ENCODE data around the gene ARID3A. TPM values are rescaled to one million over a fixed set of nuclear protein-coding genes. Genes with fewer than 3 reads are reported as not detected.

Gene ARID3A
- total and polyA plus RNA-seq, 2 experiments from 2014 or later, result 2.8 to 8.5 TPM

GRCh38 chr19:926323-926588 is 421 bp downstream of the ARID3A start:
- H2AFZ ChIP-seq, result peak overlapping the region; percentile 39
- no peak for TF ChIP-seq EZH2phosphoT487 (IDR thresholded peaks at IDR 0.05; ENCODE audit: insufficient read depth, low read depth)
- no peak for TF ChIP-seq EZH2 (IDR thresholded peaks at IDR 0.05; ENCODE audit: insufficient read depth, poor library complexity, severe bottlenecking)
- H3K9me2 ChIP-seq (ENCODE audit: insufficient read depth), result no peaks in the 10 kb centered on the region

GRCh38 chr19:926589-927350 is 935 bp downstream of the ARID3A start:
- no peaks in the 10 kb centered on the region for H3K9me3 ChIP-seq (ENCODE audit: low read depth)
- in situ Hi-C loops (cut with MboI), result no loop called here
- peak; percentile 74 for DNase-seq
- H3K9ac ChIP-seq, result peak overlapping the region; percentile 80
- H4K20me1 ChIP-seq (ENCODE audit: insufficient read depth), result no peaks in the 10 kb centered on the region
- H3K4me1 ChIP-seq (ENCODE audit: insufficient read depth), result no peaks in the 10 kb centered on the region
- 0 out of 2 replicates have a peak, but pooled peaks cover 4% of the 10 kb centered on the region for H3K36me3 ChIP-seq (ENCODE audit: low read depth)
- H3K4me3 ChIP-seq, result peak overlapping the region; percentile 78
- H3K9me2 ChIP-seq (ENCODE audit: insufficient read depth), result no peaks in the 10 kb centered on the region
- TF ChIP-seq EZH2 (IDR thresholded peaks at IDR 0.05; ENCODE audit: insufficient read depth, poor library complexity, severe bottlenecking), result no peak
- TF ChIP-seq EZH2phosphoT487 (IDR thresholded peaks at IDR 0.05; ENCODE audit: insufficient read depth, low read depth), result no peak
- H2AFZ ChIP-seq, result peak overlapping the region; percentile 39
- no peaks in the 10 kb centered on the region for H3K27me3 ChIP-seq (replicated peaks; ENCODE audit: insufficient read depth)
- peaks cover 48% of the 10 kb centered on the region for H3K79me2 ChIP-seq (ENCODE audit: insufficient read depth)
- H3K27ac ChIP-seq, result peak overlapping the region; percentile 31
- WGBS, 2 experiments (ENCODE audit: low coverage in 1 of 2, low lambda C conversion rate in 2 of 2, missing lambda C conversion rate in 2 of 2), result 1 to 2% methylated on average over 24 to 52 of the region's 52 CpGs
- no peaks in the 10 kb centered on the region for H3F3A ChIP-seq (ENCODE audit: insufficient read depth)
- H3K4me2 ChIP-seq (ENCODE audit: unreplicated experiment), result peak overlapping the region; percentile 82

More at GRCh38 chr19:926323-926588, 421 bp downstream of the ARID3A start:
- peak overlapping the region; percentile 78 for H3K4me3 ChIP-seq
- H3K9me3 ChIP-seq (ENCODE audit: low read depth), result no peaks in the 10 kb centered on the region
- peaks cover 48% of the 10 kb centered on the region for H3K79me2 ChIP-seq (ENCODE audit: insufficient read depth)
- DNase-seq, result no peak
- 0 out of 2 replicates have a peak, but pooled peaks cover 4% of the 10 kb centered on the region for H3K36me3 ChIP-seq (ENCODE audit: low read depth)
- 0 to 1% methylated on average over 21 of the region's 21 CpGs for whole genome bisulfite sequencing, 2 experiments (ENCODE audit: low coverage in 1 of 2, low lambda C conversion rate in 2 of 2, missing lambda C conversion rate in 2 of 2)
- no peaks in the 10 kb centered on the region for H3K4me1 ChIP-seq (ENCODE audit: insufficient read depth)
- H3K9ac ChIP-seq, result peak overlapping the region; percentile 80
- H3F3A ChIP-seq (ENCODE audit: insufficient read depth), result no peaks in the 10 kb centered on the region
- peak overlapping the region; percentile 31 for H3K27ac ChIP-seq
- in situ Hi-C loops (cut with MboI), result no loop called here
- H4K20me1 ChIP-seq (ENCODE audit: insufficient read depth), result no peaks in the 10 kb centered on the region
- peak overlapping the region; percentile 82 for H3K4me2 ChIP-seq (ENCODE audit: unreplicated experiment)
- no peaks in the 10 kb centered on the region for H3K27me3 ChIP-seq (replicated peaks; ENCODE audit: insufficient read depth)

GRCh38 chr19:927351-927779 is 1.5 kb downstream of the ARID3A start:
- H3K36me3 ChIP-seq (ENCODE audit: low read depth), result 0 out of 2 replicates have a peak, but pooled peaks cover 4% of the 10 kb centered on the region
- in situ Hi-C loops (cut with MboI), result no loop called here
- peak overlapping the region; percentile 31; the same call in 1 of the 2 replicates for H3K27ac ChIP-seq
- H3K9me2 ChIP-seq (ENCODE audit: insufficient read depth), result no peaks in the 10 kb centered on the region
- no peaks in the 10 kb centered on the region for H3K27me3 ChIP-seq (replicated peaks; ENCODE audit: insufficient read depth)
- peak overlapping the region; percentile 82 for H3K4me2 ChIP-seq (ENCODE audit: unreplicated experiment)
- H3K4me1 ChIP-seq (ENCODE audit: insufficient read depth), result 0 out of 2 replicates have a peak, but pooled peaks cover under 1% of the 10 kb centered on the region
- TF ChIP-seq EZH2 (IDR thresholded peaks at IDR 0.05; ENCODE audit: insufficient read depth, poor library complexity, severe bottlenecking) (no peak), EZH2phosphoT487 (IDR thresholded peaks at IDR 0.05; ENCODE audit: insufficient read depth, low read depth) (no peak)
- peaks cover 53% of the 10 kb centered on the region for H3K79me2 ChIP-seq (ENCODE audit: insufficient read depth)
- H3F3A ChIP-seq (ENCODE audit: insufficient read depth), result no peaks in the 10 kb centered on the region
- H4K20me1 ChIP-seq (ENCODE audit: insufficient read depth), result no peaks in the 10 kb centered on the region
- DNase-seq, result no peak
- no peaks in the 10 kb centered on the region for H3K9me3 ChIP-seq (ENCODE audit: low read depth)
- H2AFZ ChIP-seq, result no peak overlapping the region
- H3K4me3 ChIP-seq, result peak overlapping the region; percentile 78
- H3K9ac ChIP-seq, result peak overlapping the region; percentile 80
- WGBS, 2 experiments (ENCODE audit: low coverage in 1 of 2, low lambda C conversion rate in 2 of 2, missing lambda C conversion rate in 2 of 2), result 13 to 50% methylated on average over 4 to 14 of the region's 15 CpGs

- H3K9me2 ChIP-seq (ENCODE audit: insufficient read depth), result no peaks in the 10 kb centered on the region
- WGBS, 2 experiments (ENCODE audit: low coverage in 1 of 2, low lambda C conversion rate in 2 of 2, missing lambda C conversion rate in 2 of 2), result 79 to 80% methylated on average over 11 to 12 of the region's 12 CpGs
- H3K27me3 ChIP-seq (replicated peaks; ENCODE audit: insufficient read depth), result no peaks in the 10 kb centered on the region
- H3K9me3 ChIP-seq (ENCODE audit: low read depth), result no peaks in the 10 kb centered on the region
- H3F3A ChIP-seq (ENCODE audit: insufficient read depth), result no peaks in the 10 kb centered on the region
- 0 out of 2 replicates have a peak overlapping the region, but pooled peaks have one; percentile 78 for H3K4me3 ChIP-seq
- peaks cover 53% of the 10 kb centered on the region for H3K79me2 ChIP-seq (ENCODE audit: insufficient read depth)
- no peaks in the 10 kb centered on the region for H4K20me1 ChIP-seq (ENCODE audit: insufficient read depth)
- in situ Hi-C loops (cut with MboI), result no loop called here
- peaks cover 6% of the 10 kb centered on the region; the same call in 1 of the 2 replicates for H3K4me1 ChIP-seq (ENCODE audit: insufficient read depth)
- peak overlapping the region; percentile 45 for H3K4me2 ChIP-seq (ENCODE audit: unreplicated experiment)
- H2AFZ ChIP-seq, result no peak overlapping the region
- TF ChIP-seq EZH2 (IDR thresholded peaks at IDR 0.05; ENCODE audit: insufficient read depth, poor library complexity, severe bottlenecking), result no peak
- TF ChIP-seq EZH2phosphoT487 (IDR thresholded peaks at IDR 0.05; ENCODE audit: insufficient read depth, low read depth), result no peak
- no peak for DNase-seq
- no peak overlapping the region for H3K27ac ChIP-seq
- 0 out of 2 replicates have a peak, but pooled peaks cover 4% of the 10 kb centered on the region for H3K36me3 ChIP-seq (ENCODE audit: low read depth)
- H3K9ac ChIP-seq, result no peak overlapping the region; the same call in 1 of the 2 replicates
Observed at GRCh38 chr19:927780-928401, 2.1 kb downstream of the ARID3A start.
